ENCODE measurements around the gene SHANK3. TPM values are rescaled to one million over a fixed set of nuclear protein-coding genes. Genes with fewer than 3 reads are reported as not detected.

The SHANK3 gene
- total RNA-seq, 2 experiments from 2014 or later = 0.16 to 0.22 TPM

DNA sequence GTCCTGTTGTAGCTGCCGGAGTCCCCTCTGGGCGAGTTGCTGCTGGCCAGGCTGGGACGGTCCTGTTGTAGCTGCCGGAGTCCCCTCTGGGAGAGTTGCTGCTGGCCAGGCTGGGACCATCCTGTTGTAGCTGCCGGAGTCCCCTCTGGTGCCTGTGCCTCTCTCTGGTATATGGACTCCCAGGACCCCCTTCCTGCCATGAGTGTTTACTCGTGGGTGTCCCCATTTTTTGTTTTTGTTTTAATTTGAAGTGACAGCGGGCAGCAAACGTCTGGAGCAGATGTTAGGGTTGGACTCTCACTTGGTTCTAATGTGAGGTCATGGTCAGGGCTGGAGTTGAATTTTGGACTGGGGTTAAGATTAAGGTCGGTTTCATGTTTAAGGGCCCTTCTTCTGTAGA lies 14.2 kb downstream of the SHANK3 start:
- no peaks in the 10 kb centered on the region for H3K9me3 Mint-ChIP-seq
- TF ChIP-seq, protein P1, sequence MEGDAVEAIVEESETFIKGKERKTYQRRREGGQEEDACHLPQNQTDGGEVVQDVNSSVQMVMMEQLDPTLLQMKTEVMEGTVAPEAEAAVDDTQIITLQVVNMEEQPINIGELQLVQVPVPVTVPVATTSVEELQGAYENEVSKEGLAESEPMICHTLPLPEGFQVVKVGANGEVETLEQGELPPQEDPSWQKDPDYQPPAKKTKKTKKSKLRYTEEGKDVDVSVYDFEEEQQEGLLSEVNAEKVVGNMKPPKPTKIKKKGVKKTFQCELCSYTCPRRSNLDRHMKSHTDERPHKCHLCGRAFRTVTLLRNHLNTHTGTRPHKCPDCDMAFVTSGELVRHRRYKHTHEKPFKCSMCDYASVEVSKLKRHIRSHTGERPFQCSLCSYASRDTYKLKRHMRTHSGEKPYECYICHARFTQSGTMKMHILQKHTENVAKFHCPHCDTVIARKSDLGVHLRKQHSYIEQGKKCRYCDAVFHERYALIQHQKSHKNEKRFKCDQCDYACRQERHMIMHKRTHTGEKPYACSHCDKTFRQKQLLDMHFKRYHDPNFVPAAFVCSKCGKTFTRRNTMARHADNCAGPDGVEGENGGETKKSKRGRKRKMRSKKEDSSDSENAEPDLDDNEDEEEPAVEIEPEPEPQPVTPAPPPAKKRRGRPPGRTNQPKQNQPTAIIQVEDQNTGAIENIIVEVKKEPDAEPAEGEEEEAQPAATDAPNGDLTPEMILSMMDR (IDR thresholded peaks at IDR 0.05) = no peak
- no peak for ATAC-seq
- H3K27ac Mint-ChIP-seq = no peak overlapping the region
- intact Hi-C loops (cut with micrococcal nuclease) = no loop called here
- no peak overlapping the region for H3K4me3 Mint-ChIP-seq
- ChIA-PET CTCF (no interaction called here), POLR2A (no interaction called here)
- peak; percentile 0 for DNase-seq
- peaks cover 4% of the 10 kb centered on the region for H3K27me3 Mint-ChIP-seq
- no peaks in the 10 kb centered on the region for H3K36me3 Mint-ChIP-seq (ENCODE audit: low read depth)
- H3K4me1 Mint-ChIP-seq (ENCODE audit: low read depth) = no peaks in the 10 kb centered on the region

DNA sequence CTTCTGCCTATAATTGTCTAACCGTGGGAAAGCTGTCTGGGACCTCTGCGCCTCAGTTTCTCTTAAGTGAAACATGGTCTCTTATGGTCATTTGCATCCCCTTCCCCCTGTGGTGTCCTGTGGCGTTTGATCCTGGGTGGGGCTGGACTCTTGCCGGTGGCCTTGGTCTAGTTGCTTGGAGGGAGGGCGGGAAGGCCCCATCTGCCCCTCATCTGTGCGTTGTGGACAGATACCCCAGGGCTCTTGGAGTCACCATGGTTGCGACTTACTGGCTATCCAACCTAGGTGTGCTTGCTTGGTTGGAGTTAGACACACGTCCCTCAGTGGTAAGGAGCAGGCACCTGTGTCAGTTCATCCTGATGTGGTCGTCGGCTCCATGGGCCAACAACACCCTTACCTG lies 15.2 kb downstream of the SHANK3 start:
- Mint-ChIP-seq H3K4me1 (ENCODE audit: low read depth) (no peaks in the 10 kb centered on the region), H3K27me3 (peaks cover 4% of the 10 kb centered on the region), H3K4me3 (no peak overlapping the region), H3K9me3 (no peaks in the 10 kb centered on the region), H3K36me3 (ENCODE audit: low read depth) (no peaks in the 10 kb centered on the region), H3K27ac (no peak overlapping the region)
- TF ChIP-seq, protein P1 (IDR thresholded peaks at IDR 0.05) = no peak
- ATAC-seq (no peak), DNase-seq (no peak)
- ChIA-PET POLR2A (no interaction called here), CTCF (no interaction called here)
- intact Hi-C loops (cut with micrococcal nuclease) = no loop called here

DNA sequence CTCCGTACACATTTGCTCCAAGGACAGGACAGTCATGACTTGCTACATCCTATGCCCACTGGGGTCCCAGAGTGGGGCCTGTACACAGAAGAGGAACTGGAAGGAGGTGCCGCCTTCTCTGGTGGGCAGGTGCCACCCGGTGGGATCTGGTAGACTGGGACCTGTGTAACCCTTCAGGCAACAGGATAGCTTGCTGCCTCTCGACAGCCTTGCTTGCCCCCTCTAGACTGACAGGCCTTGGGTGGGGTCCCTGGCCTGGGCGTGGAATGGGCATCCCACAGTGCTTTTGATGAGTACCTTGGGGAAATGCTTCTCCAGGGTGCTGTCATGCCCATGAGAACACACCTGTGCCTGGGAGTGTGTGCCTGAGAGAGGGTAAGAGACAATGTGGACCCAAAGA lies 15.8 kb downstream of the SHANK3 start:
- ATAC-seq = no peak
- peaks cover 4% of the 10 kb centered on the region for H3K27me3 Mint-ChIP-seq
- H3K4me3 Mint-ChIP-seq = no peak overlapping the region
- no peak for DNase-seq
- no peak overlapping the region for H3K27ac Mint-ChIP-seq
- no peaks in the 10 kb centered on the region for H3K4me1 Mint-ChIP-seq (ENCODE audit: low read depth)
- ChIA-PET POLR2A (no interaction called here), CTCF (no interaction called here)
- H3K36me3 Mint-ChIP-seq (ENCODE audit: low read depth) = no peaks in the 10 kb centered on the region
- TF ChIP-seq, protein P1 (IDR thresholded peaks at IDR 0.05) = no peak
- no peaks in the 10 kb centered on the region for H3K9me3 Mint-ChIP-seq
- intact Hi-C loops (cut with micrococcal nuclease) = no loop called here

DNA sequence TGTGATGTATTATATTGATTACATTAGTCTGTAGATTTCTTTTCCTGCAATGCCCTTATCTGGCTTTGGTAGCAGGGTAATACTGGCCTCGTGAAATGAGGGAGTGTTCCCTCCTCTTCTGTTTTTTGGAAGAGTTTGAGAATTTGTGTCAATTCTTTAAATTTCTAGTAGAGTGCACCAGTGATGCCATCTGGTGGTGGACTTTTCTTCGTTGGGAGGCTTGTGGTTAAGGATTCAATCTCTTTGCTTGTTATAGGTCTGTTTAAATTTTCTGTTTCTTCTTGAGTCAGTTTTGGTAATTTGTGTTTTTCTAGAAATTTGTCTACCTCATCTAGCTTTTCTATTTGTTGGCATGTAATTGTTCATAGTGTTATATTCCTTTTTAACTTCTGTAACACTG lies 18.9 kb downstream of the SHANK3 start:
- H3K27me3 Mint-ChIP-seq = peaks cover 4% of the 10 kb centered on the region
- TF ChIP-seq, protein P1 (IDR thresholded peaks at IDR 0.05) = peak; percentile 69
- no peak overlapping the region for H3K4me3 Mint-ChIP-seq
- ATAC-seq = peak; percentile 49
- DNase-seq = peak; percentile 73
- no peaks in the 10 kb centered on the region for H3K36me3 Mint-ChIP-seq (ENCODE audit: low read depth)
- no peaks in the 10 kb centered on the region for H3K9me3 Mint-ChIP-seq
- CTCF ChIA-PET = interaction anchor here (0.7 to 1.8 kb wide), 5 partner anchors 10 to 116 kb away, joined by 3 to 4 read pairs (median 4); no protein-coding TSS in a partner anchor
- H3K4me1 Mint-ChIP-seq (ENCODE audit: low read depth) = no peaks in the 10 kb centered on the region
- H3K27ac Mint-ChIP-seq = no peak overlapping the region
- POLR2A ChIA-PET = no interaction called here
- intact Hi-C loops (cut with micrococcal nuclease) = no loop called here

DNA sequence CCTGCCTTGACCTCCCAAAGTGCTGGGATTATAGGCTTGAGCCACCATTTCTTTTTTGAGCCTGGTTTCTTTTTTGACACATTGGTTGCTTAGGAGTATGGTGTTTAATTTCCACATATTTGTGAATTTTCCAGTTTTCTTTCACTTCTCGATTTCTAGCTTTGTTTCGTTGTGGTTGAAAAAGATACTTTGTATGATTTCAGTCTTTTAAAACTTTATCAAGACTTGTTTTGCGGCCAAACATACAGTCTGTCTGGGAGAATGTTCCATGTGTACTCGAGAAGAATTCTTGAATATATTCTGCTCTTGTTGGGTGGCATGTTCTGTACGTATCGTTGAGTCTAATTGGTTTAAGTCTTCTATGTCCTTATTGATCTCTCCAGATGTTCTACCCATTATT lies 20.8 kb downstream of the SHANK3 start:
- no peak overlapping the region for H3K27ac Mint-ChIP-seq
- ATAC-seq (no peak), DNase-seq (no peak)
- no peaks in the 10 kb centered on the region for H3K4me1 Mint-ChIP-seq (ENCODE audit: low read depth)
- ChIA-PET CTCF (interaction anchor here (1.1 kb wide), 1 partner anchor 72 kb away, joined by 3 read pairs; no protein-coding TSS in a partner anchor), POLR2A (interaction anchor here (1.2 kb wide), 1 partner anchor 9 kb away, joined by 3 read pairs; no protein-coding TSS in a partner anchor)
- TF ChIP-seq, protein P1 (IDR thresholded peaks at IDR 0.05) = no peak
- H3K27me3 Mint-ChIP-seq = peaks cover 1% of the 10 kb centered on the region
- H3K36me3 Mint-ChIP-seq (ENCODE audit: low read depth) = no peaks in the 10 kb centered on the region
- no peaks in the 10 kb centered on the region for H3K9me3 Mint-ChIP-seq
- intact Hi-C loops (cut with micrococcal nuclease) = no loop called here
- H3K4me3 Mint-ChIP-seq = no peak overlapping the region
